ENCODE measurements around the gene PTPRJ. TPM values are rescaled to one million over a fixed set of nuclear protein-coding genes. Genes with fewer than 3 reads are reported as not detected.

The PTPRJ gene
- total and polyA plus RNA-seq, 10 donors = 6.4 to 135 (median 74.6) TPM

DNA sequence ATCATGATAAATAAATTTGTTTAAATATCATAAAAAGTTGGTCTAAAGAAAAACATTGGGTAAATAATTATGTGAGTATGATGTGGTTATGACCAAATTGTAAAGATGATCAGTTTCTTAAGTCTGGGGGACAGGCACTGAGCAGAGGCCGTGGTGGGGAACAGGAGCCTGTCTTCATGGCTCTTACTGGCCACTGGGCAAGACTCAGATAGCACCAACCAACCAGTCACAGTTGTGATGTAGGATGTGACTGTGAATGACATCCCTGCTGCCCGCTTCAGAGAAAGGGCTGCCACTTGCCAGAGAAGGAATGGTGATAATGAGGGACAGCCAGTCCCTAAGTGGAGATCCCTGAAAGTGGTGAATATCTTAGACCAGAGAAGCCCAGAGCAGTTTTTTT lies 7.0 kb downstream of the PTPRJ start:
- whole genome bisulfite sequencing, 5 donors = 74 to 88% (median 79%) methylated on average over 2 of the region's 2 CpGs
- no peak for DNase-seq
- H3K4me3 ChIP-seq = peak overlapping the region in 3 of 8 donors; percentile 1 to 52 (median 14)
- no peaks in the 10 kb centered on the region for H3K27me3 ChIP-seq (replicated peaks in 1 of 7)
- intact Hi-C loops (cut with DNase I; ENCODE audit: low total_unique reads) = no loop called here
- H3K27ac ChIP-seq = peak overlapping the region in 7 of 8 donors; percentile 58 to 95 (median 65)
- H3K9me3 ChIP-seq = no peaks in the 10 kb centered on the region
- peaks cover 37 to 100% (median 91%) of the 10 kb centered on the region in 6 donors for H3K4me1 ChIP-seq
- peaks cover 0 to 18% (median 0%) of the 10 kb centered on the region in 6 donors for H3K36me3 ChIP-seq
- TF ChIP-seq POLR2AphosphoS5 (IDR thresholded peaks at IDR 0.05) (no peak), CTCF (IDR thresholded peaks at IDR 0.05 in 8 of 11, conservative IDR thresholded peaks at IDR 0.05 in 3 of 11) (no peak), POLR2A (IDR thresholded peaks at IDR 0.05) (no peak)

GRCh38 chr11:47987781-47988180 lies 7.4 kb downstream of the PTPRJ start:
- Histone ChIP-seq H3K36me3 (peaks cover 0 to 18% (median 0%) of the 10 kb centered on the region in 6 donors), H3K27ac (peak overlapping the region in 7 of 8 donors; percentile 58 to 95 (median 65)), H3K9me3 (no peaks in the 10 kb centered on the region), H3K4me1 (peaks cover 37 to 100% (median 91%) of the 10 kb centered on the region in 6 donors), H3K4me3 (peak overlapping the region in 3 of 8 donors; percentile 1 to 52 (median 14)), H3K27me3 (replicated peaks in 1 of 7) (no peaks in the 10 kb centered on the region)
- TF ChIP-seq POLR2AphosphoS5 (IDR thresholded peaks at IDR 0.05) (no peak), POLR2A (IDR thresholded peaks at IDR 0.05) (no peak), CTCF (IDR thresholded peaks at IDR 0.05 in 8 of 11, conservative IDR thresholded peaks at IDR 0.05 in 3 of 11) (no peak)
- intact Hi-C loops (cut with DNase I; ENCODE audit: low total_unique reads) = no loop called here
- no peak for DNase-seq
- 18 to 40% (median 31%) methylated on average over 6 of the region's 6 CpGs for WGBS, 5 donors

DNA sequence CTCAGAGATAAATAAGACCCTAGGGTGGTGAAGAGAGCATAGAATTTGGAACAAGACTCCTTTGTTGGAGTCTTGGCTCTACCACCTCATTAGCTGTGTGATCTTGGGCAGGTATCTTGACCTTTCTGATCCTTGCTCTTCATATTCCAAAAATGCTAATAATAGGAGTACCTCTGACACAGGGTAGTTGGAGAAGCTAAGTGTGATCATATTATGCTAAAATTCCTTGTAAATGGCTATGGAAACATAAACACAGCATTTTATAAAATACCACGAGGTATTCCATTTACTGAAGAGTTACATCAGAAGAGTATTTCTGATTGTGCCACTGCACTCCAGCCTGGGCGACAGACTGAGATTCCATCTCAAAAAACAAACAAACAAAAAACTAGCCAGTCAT lies 9.4 kb downstream of the PTPRJ start:
- Histone ChIP-seq H3K4me1 (peaks cover 23 to 100% (median 83%) of the 10 kb centered on the region in 6 donors), H3K27ac (peak overlapping the region in 2 of 8 donors; percentile 18 to 62), H3K27me3 (replicated peaks in 1 of 7) (no peaks in the 10 kb centered on the region), H3K9me3 (no peaks in the 10 kb centered on the region), H3K36me3 (peaks cover 0 to 11% (median 0%) of the 10 kb centered on the region in 6 donors), H3K4me3 (no peak overlapping the region)
- intact Hi-C loops (cut with DNase I; ENCODE audit: low total_unique reads) = no loop called here
- DNase-seq = no peak
- 78 to 93% (median 83%) methylated on average over 2 of the region's 2 CpGs for WGBS, 5 donors
- TF ChIP-seq CTCF (IDR thresholded peaks at IDR 0.05 in 8 of 11, conservative IDR thresholded peaks at IDR 0.05 in 3 of 11) (no peak), POLR2AphosphoS5 (IDR thresholded peaks at IDR 0.05) (no peak), POLR2A (IDR thresholded peaks at IDR 0.05) (no peak)

DNA sequence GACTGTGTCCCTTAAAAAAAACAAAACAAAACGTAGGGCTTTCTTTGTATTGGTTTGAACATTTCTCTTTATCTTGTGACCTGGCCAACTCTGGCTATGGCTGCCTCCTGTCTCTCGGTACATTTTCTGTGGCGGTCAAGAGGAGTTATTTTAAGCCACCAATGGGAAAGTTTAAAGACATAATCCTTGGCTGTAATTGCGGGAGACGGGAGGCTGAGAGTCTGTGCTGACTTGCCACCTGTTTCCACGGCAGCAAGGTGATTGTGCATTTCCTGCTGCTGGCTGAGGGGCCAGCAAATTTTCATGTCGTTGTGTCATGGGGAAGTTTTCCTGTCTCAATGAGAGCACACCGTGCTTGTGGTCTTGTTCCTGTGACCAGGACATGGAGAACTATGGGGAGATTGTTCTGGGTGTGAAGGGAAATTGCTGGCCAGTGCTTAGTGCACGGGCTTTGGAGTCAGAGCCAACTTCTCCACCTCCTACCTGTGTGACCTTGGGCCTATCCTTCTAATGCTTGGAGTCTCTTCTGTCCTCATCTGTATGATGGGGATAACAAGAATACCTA lies 11.0 kb downstream of the PTPRJ start:
- TF ChIP-seq POLR2A (IDR thresholded peaks at IDR 0.05) (no peak), POLR2AphosphoS5 (IDR thresholded peaks at IDR 0.05) (peak in 2 of 3 donors; percentile 14 to 36)
- Histone ChIP-seq H3K36me3 (peaks cover 0 to 9% (median 0%) of the 10 kb centered on the region in 6 donors), H3K4me1 (peaks cover 19 to 100% (median 80%) of the 10 kb centered on the region in 6 donors), H3K4me3 (peak overlapping the region in 1 of 8 donors; percentile 34), H3K27me3 (replicated peaks in 1 of 7) (no peaks in the 10 kb centered on the region), H3K9me3 (no peaks in the 10 kb centered on the region), H3K27ac (peak overlapping the region in 7 of 8 donors; percentile 38 to 71 (median 52))
- intact Hi-C loops (cut with DNase I; ENCODE audit: low total_unique reads) = no loop called here
- 12 to 21% (median 20%) methylated on average over 9 of the region's 9 CpGs for WGBS, 5 donors
- no peak for DNase-seq
